Measurements from ENCODE around the gene LENG8.
"Not testable (repeated sequence)": the region's sequence is repeated elsewhere in the genome, so short reads cannot be mapped to it uniquely, and the experiment has no call there.

LENG8 gene

GRCh38 chr19:54444737-54445136 is 4.3 kb upstream of the LENG8 start:
- H3K27ac Mint-ChIP-seq, result no peak overlapping the region
- H3K4me1 Mint-ChIP-seq (ENCODE audit: low read depth), result peaks cover 13% of the 10 kb centered on the region
- H3K4me3 Mint-ChIP-seq, result no peak overlapping the region
- H3K9me3 Mint-ChIP-seq, result no peaks in the 10 kb centered on the region
- H3K36me3 Mint-ChIP-seq (ENCODE audit: low read depth), result peaks cover 22% of the 10 kb centered on the region
- H3K27me3 Mint-ChIP-seq (ENCODE audit: low read depth), result no peaks in the 10 kb centered on the region

DNA sequence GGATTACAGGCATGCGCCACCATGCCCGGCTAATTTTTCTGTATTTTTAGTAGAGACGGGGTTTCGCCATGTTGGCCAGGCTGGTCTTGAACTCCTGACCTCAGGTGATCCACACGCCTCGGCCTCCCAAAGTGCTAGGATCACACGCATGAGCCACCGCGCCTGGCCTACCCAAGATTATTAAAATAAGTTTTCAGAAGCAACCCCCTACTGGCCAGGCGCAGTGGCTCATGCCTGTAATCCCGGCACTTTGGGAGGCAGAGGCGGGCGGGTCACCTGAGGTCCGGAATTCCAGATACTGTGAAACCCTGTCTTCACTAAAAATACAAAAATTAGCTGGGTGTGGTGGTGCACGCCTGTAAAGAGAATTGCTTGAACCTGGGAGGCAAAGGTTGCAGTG is 2.6 kb upstream of the LENG8 start:
- Mint-ChIP-seq H3K4me1 (ENCODE audit: low read depth) (peaks cover 27% of the 10 kb centered on the region), H3K36me3 (ENCODE audit: low read depth) (peaks cover 25% of the 10 kb centered on the region)
- not testable (repeated sequence) for H3K4me3 Mint-ChIP-seq; H3K27ac Mint-ChIP-seq; H3K27me3 Mint-ChIP-seq (ENCODE audit: low read depth); H3K9me3 Mint-ChIP-seq

DNA sequence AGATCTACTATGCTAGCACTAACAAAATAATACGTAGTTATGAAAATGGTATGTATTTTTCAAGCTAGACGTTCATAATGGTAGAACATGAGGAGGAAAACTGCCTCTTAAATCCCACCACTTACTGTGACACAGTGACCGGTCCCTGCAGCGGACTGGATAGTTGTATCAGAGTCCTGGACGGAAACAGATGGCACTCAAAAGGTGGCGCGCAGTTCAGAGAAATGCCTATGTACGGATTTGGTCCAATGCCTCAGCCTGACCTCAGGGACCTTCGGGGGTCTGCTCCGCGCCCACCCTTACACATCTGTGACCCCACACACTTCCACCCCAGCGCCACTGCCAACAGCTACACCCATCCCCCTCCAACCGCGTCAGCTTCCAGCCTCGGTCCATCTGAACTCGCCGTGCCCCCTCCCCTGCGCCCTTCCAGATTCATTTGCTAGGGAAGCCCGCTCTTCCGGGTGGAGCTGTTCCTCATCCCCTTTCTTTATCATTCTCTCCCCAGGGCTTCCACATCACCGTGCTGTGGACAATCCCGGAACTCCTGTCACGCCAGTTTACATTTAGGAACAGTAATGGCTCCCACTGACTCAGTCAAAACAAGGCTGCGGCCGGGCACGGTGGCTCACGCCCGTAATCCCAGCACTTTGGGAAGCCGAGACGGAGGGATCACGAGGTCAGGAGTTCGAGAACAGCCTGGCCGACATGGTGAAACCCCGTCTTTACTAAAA is 792 bp upstream of the LENG8 start:
- Mint-ChIP-seq H3K4me3 (peak overlapping the region; percentile 96), H3K36me3 (ENCODE audit: low read depth) (peaks cover 31% of the 10 kb centered on the region), H3K4me1 (ENCODE audit: low read depth) (peaks cover 30% of the 10 kb centered on the region), H3K27me3 (ENCODE audit: low read depth) (no peaks in the 10 kb centered on the region), H3K9me3 (no peaks in the 10 kb centered on the region), H3K27ac (peak overlapping the region; percentile 100)

DNA sequence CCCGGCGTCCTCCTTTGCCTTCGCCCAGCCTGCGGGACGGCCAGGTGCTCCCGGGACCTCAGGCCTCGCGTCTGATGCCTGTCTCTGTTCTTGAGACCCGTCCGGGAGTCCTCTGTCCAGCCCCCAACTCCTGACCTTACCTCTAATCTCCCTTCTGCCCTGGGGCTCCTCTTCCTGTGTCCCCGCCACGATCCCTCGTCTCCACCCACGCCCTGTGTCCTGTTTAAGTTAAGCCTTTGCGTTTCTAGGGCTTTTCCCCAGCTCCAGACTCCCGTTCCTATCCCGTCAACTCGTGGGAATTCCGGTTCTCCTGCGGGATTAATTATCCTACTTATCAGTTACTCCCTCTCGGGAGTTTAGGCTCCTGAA is 686 bp downstream of the LENG8 start:
- Mint-ChIP-seq H3K4me3 (peak overlapping the region; percentile 96), H3K27me3 (ENCODE audit: low read depth) (no peaks in the 10 kb centered on the region), H3K4me1 (ENCODE audit: low read depth) (peaks cover 30% of the 10 kb centered on the region), H3K27ac (peak overlapping the region; percentile 100), H3K36me3 (ENCODE audit: low read depth) (peaks cover 34% of the 10 kb centered on the region), H3K9me3 (no peaks in the 10 kb centered on the region)

GRCh38 chr19:54451331-54451871 is 2.4 kb downstream of the LENG8 start:
- Mint-ChIP-seq H3K4me3 (peak overlapping the region; percentile 96), H3K36me3 (ENCODE audit: low read depth) (peaks cover 45% of the 10 kb centered on the region), H3K27ac (peak overlapping the region; percentile 100), H3K4me1 (ENCODE audit: low read depth) (peaks cover 30% of the 10 kb centered on the region), H3K9me3 (no peaks in the 10 kb centered on the region), H3K27me3 (ENCODE audit: low read depth) (no peaks in the 10 kb centered on the region)

DNA sequence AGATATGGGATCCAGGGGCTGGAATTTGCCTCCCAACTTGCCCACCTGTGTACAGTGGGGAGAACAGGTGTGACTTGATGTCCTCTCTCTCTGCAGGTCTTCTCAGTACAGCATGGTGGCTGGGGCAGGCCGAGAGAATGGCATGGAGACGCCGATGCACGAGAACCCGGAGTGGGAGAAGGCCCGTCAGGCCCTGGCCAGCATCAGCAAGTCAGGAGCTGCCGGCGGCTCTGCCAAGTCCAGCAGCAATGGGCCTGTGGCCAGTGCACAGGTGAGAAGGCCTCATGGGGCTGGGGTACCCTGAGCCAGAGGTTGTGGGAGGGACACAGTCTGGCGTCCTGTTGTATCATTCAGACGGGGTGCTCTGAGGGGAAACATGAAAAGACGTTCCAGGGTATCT is 3.0 kb downstream of the LENG8 start:
- Mint-ChIP-seq H3K27me3 (ENCODE audit: low read depth) (no peaks in the 10 kb centered on the region), H3K4me3 (no peak overlapping the region), H3K4me1 (ENCODE audit: low read depth) (peaks cover 27% of the 10 kb centered on the region), H3K27ac (no peak overlapping the region), H3K36me3 (ENCODE audit: low read depth) (peaks cover 45% of the 10 kb centered on the region), H3K9me3 (no peaks in the 10 kb centered on the region)

DNA sequence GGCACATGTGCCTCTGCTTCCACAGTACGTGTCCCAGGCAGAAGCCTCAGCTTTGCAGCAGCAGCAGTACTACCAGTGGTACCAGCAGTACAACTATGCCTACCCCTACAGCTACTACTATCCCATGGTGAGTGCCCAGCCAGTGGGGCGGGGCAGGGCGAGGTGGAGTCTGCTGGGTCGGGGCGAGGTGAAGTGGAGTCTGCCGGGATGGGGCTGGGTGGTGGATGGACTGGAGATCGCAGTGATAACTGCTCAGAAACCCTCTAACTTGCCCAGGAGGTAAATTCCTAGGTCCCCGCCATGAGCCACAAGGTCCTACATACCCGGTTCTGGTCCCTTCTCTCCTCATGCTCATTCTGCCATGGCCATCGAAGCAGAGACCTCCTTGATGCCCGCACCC is 3.6 kb downstream of the LENG8 start:
- peaks cover 45% of the 10 kb centered on the region for H3K36me3 Mint-ChIP-seq (ENCODE audit: low read depth)
- no peaks in the 10 kb centered on the region for H3K27me3 Mint-ChIP-seq (ENCODE audit: low read depth)
- H3K9me3 Mint-ChIP-seq, result no peaks in the 10 kb centered on the region
- H3K4me3 Mint-ChIP-seq, result no peak overlapping the region
- H3K27ac Mint-ChIP-seq, result no peak overlapping the region
- peaks cover 25% of the 10 kb centered on the region for H3K4me1 Mint-ChIP-seq (ENCODE audit: low read depth)

DNA sequence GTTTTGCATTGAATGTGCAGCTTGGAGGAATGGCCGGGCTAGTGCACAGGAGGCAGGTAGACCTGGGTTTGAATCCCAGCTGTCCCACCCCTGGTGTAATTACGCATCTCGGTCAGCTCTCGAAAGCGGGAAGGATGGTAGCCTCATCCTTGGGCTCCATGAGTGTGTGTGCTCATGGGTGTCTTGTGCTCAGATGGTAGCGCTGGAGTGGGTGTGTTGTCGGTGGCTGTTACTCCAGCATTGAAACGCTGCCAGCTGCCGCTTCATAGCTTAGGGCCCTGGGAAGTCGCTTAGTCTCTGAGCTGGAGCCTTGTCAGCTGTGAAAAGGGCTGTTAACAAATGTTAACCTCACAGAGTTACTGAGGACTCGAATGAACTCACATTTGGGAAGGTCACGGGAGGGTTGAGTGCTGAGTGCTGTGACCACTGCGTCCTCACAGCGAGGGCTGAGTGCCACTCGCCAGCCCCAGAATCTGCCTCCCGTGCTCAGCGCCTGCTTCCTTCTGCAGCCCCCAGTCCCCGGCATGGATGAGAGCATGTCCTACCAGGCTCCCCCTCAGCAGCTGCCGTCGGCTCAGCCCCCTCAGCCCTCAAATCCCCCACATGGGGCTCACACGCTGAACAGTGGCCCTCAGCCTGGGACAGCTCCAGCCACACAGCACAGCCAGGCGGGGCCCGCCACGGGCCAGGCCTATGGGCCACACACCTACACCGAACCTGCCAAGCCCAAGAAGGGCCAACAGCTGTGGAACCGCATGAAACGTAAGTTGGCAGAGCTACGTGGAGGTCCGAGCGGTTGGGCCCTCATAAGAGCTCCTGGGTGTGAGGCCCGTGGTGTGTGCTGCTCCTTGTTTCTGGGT is 5.2 kb downstream of the LENG8 start:
- Mint-ChIP-seq H3K27ac (no peak overlapping the region), H3K27me3 (ENCODE audit: low read depth) (no peaks in the 10 kb centered on the region), H3K36me3 (ENCODE audit: low read depth) (peaks cover 52% of the 10 kb centered on the region), H3K4me3 (no peak overlapping the region), H3K9me3 (no peaks in the 10 kb centered on the region), H3K4me1 (ENCODE audit: low read depth) (peaks cover 23% of the 10 kb centered on the region)

- no peaks in the 10 kb centered on the region for H3K27me3 Mint-ChIP-seq (ENCODE audit: low read depth)
- no peak overlapping the region for H3K27ac Mint-ChIP-seq
- H3K4me1 Mint-ChIP-seq (ENCODE audit: low read depth), result peaks cover 23% of the 10 kb centered on the region
- peaks cover 58% of the 10 kb centered on the region for H3K36me3 Mint-ChIP-seq (ENCODE audit: low read depth)
- H3K4me3 Mint-ChIP-seq, result no peak overlapping the region
- H3K9me3 Mint-ChIP-seq, result no peaks in the 10 kb centered on the region
Observed at GRCh38 chr19:54454781-54455675, 6.0 kb downstream of the LENG8 start.

- no peaks in the 10 kb centered on the region for H3K27me3 Mint-ChIP-seq (ENCODE audit: low read depth)
- peaks cover 56% of the 10 kb centered on the region for H3K36me3 Mint-ChIP-seq (ENCODE audit: low read depth)
- no peaks in the 10 kb centered on the region for H3K9me3 Mint-ChIP-seq
- H3K4me3 Mint-ChIP-seq, result no peak overlapping the region
- no peak overlapping the region for H3K27ac Mint-ChIP-seq
- H3K4me1 Mint-ChIP-seq (ENCODE audit: low read depth), result peaks cover 15% of the 10 kb centered on the region
Observed at GRCh38 chr19:54455786-54456422, 6.9 kb downstream of the LENG8 start.

DNA sequence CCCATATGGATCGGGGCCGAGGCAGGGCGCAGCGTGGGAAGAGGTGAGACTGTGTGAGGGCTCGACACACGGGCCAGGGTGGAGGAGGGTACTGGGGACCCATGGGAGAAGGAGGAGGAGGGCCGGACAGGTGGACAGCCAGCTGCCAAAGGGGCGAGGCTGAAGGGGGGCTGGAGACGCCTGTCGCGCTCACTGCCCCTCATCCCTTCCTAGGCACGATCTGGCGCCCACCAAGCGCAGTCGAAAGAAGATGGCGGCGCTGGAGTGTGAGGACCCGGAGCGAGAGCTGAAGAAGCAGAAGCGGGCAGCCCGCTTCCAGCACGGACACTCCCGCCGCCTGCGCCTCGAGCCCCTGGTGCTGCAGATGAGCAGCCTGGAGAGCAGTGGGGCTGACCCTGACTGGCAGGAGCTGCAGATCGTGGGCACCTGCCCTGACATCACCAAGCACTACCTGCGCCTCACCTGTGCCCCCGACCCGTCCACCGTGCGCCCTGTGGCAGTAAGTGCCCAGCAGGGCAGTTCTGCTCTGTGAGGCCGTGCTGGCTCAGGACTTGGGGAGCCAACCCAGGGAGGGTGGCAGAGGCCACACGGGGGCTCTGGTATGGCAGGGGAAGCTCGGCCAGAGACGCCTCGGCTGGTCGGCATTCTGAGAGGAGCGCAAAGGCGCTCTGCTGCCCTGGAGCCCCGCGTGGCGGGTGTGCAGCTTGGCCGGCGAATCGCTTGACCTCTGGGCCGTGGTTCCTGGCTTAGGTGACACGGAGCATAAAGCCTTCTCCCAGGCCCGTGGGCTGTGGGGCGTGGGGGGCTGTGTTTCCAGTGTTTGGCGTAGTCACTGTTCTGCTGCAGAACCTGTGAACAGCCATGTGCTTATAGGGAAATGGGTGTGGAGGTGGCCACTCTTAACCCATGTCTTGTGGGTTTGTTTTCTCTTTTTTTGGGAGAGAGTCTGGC is 7.7 kb downstream of the LENG8 start:
- Mint-ChIP-seq H3K9me3 (no peaks in the 10 kb centered on the region), H3K27ac (no peak overlapping the region), H3K4me3 (no peak overlapping the region), H3K4me1 (ENCODE audit: low read depth) (peaks cover 15% of the 10 kb centered on the region), H3K27me3 (ENCODE audit: low read depth) (no peaks in the 10 kb centered on the region), H3K36me3 (ENCODE audit: low read depth) (peaks cover 48% of the 10 kb centered on the region)

DNA sequence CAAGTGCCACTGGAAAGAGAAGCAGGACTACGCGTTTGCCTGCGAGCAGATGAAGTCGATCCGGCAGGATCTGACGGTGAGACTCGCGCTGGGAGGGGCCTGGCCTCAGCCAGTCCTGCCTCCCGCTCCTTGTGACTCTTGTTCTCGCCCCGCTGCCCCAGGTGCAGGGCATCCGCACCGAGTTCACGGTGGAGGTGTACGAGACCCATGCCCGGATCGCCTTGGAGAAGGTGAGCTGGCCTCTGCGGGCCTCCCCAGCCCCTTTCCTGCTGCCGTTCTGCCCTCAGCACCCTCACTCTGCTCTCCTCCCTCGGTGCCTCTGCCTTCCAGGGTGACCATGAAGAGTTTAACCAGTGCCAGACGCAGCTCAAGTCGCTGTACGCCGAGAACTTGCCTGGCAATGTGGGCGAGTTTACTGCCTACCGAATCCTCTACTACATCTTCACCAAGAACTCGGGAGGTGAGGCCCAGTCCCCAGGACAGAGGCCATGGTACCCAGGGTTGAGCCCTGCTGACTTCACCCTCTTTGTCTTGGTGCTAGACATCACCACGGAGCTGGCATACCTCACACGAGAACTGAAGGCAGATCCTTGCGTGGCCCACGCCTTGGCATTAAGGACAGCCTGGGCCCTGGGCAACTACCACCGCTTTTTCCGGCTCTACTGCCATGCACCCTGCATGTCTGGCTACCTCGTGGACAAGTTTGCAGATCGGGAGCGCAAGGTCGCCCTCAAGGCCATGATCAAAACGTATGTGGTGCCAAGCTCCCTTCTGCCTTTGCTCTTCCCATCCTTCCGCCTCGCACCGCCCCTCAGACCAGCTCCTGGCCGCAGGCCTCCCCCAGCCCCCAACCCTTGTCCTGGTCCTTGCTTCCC is 9.0 kb downstream of the LENG8 start:
- H3K27ac Mint-ChIP-seq, result no peak overlapping the region
- peaks cover 44% of the 10 kb centered on the region for H3K36me3 Mint-ChIP-seq (ENCODE audit: low read depth)
- no peak overlapping the region for H3K4me3 Mint-ChIP-seq
- no peaks in the 10 kb centered on the region for H3K27me3 Mint-ChIP-seq (ENCODE audit: low read depth)
- peaks cover 18% of the 10 kb centered on the region for H3K4me1 Mint-ChIP-seq (ENCODE audit: low read depth)
- H3K9me3 Mint-ChIP-seq, result no peaks in the 10 kb centered on the region
